ENCODE measurements around the gene SPATA4.
"Not testable (repeated sequence)": the region's sequence is repeated elsewhere in the genome, so short reads cannot be mapped to it uniquely, and the experiment has no call there.

Gene SPATA4
- total RNA-seq: 0 to 0.13 (median 0) reads per million in 9 experiments

GRCh38 chr4:176195184-176195978 is at the start of gene SPATA4:
TSS of gene SPATA4 (minus strand) at chr4:176195585. CDS start at chr4:176195562, 23 bp downstream.
- H3K4me3 Mint-ChIP-seq: peak within 1 kb of the TSS; percentile 75 to 83
- H3K9me3 Mint-ChIP-seq: peaks cover 0 to 2% of the 10 kb centered on the region in 2 donors
- peaks cover 21% of the 10 kb centered on the region in 2 donors for H3K27me3 Mint-ChIP-seq
- peak within 1 kb of the TSS; percentile 91 to 95 for H3K27ac Mint-ChIP-seq
- H3K36me3 Mint-ChIP-seq (ENCODE audit: insufficient read depth): peaks cover 11% of the 10 kb centered on the region
- H3K4me1 Mint-ChIP-seq (ENCODE audit: low read depth in 2 of 2): peaks cover 9 to 10% of the 10 kb centered on the region in 2 donors
- DNase-seq: peak; percentile 93 to 95 (median 93)
- ATAC-seq (replicated peaks): peak; percentile 91

GRCh38 chr4:176242764-176243347 is 47.5 kb upstream of the SPATA4 start:
- no peaks in the 10 kb centered on the region for H3K9me3 Mint-ChIP-seq
- peaks cover 6 to 8% of the 10 kb centered on the region in 2 donors for H3K27me3 Mint-ChIP-seq
- no peaks in the 10 kb centered on the region for H3K4me1 Mint-ChIP-seq (ENCODE audit: low read depth in 2 of 2)
- ATAC-seq (replicated peaks) (no peak), DNase-seq (no peak)
- H3K27ac Mint-ChIP-seq: no peak overlapping the region
- no peak overlapping the region for H3K4me3 Mint-ChIP-seq
- H3K36me3 Mint-ChIP-seq (ENCODE audit: insufficient read depth): no peaks in the 10 kb centered on the region

- no peaks in the 10 kb centered on the region for H3K36me3 Mint-ChIP-seq (ENCODE audit: insufficient read depth)
- H3K27ac Mint-ChIP-seq: no peak overlapping the region
- no peaks in the 10 kb centered on the region for H3K4me1 Mint-ChIP-seq (ENCODE audit: low read depth in 2 of 2)
- DNase-seq (no peak), ATAC-seq (replicated peaks) (no peak)
- H3K27me3 Mint-ChIP-seq: peaks cover 8% of the 10 kb centered on the region in 2 donors
- H3K9me3 Mint-ChIP-seq: no peaks in the 10 kb centered on the region
- no peak overlapping the region for H3K4me3 Mint-ChIP-seq
Measured at GRCh38 chr4:176241703-176242102, 46.3 kb upstream of the SPATA4 start.

- H3K36me3 Mint-ChIP-seq (ENCODE audit: insufficient read depth): no peaks in the 10 kb centered on the region
- no peak for DNase-seq
- peaks cover 9 to 18% of the 10 kb centered on the region in 2 donors for H3K27me3 Mint-ChIP-seq
- no peaks in the 10 kb centered on the region for H3K4me1 Mint-ChIP-seq (ENCODE audit: low read depth in 2 of 2)
- H3K4me3 Mint-ChIP-seq: no peak overlapping the region
- H3K27ac Mint-ChIP-seq: no peak overlapping the region
- no peak for ATAC-seq (replicated peaks)
- no peaks in the 10 kb centered on the region for H3K9me3 Mint-ChIP-seq
Measured at GRCh38 chr4:176238826-176239225, 43.4 kb upstream of the SPATA4 start.

- no peaks in the 10 kb centered on the region for H3K4me1 Mint-ChIP-seq (ENCODE audit: low read depth in 2 of 2)
- no peaks in the 10 kb centered on the region for H3K9me3 Mint-ChIP-seq
- H3K36me3 Mint-ChIP-seq (ENCODE audit: insufficient read depth): no peaks in the 10 kb centered on the region
- ATAC-seq (replicated peaks) (no peak), DNase-seq (no peak)
- H3K27me3 Mint-ChIP-seq: peaks cover 16 to 22% of the 10 kb centered on the region in 2 donors
- H3K4me3 Mint-ChIP-seq: no peak overlapping the region
- no peak overlapping the region for H3K27ac Mint-ChIP-seq
Measured at GRCh38 chr4:176238157-176238610, 42.8 kb upstream of the SPATA4 start.

- Mint-ChIP-seq H3K27me3 (peaks cover 22 to 27% of the 10 kb centered on the region in 2 donors), H3K27ac (no peak overlapping the region), H3K4me1 (ENCODE audit: low read depth in 2 of 2) (no peaks in the 10 kb centered on the region), H3K9me3 (no peaks in the 10 kb centered on the region), H3K4me3 (no peak overlapping the region), H3K36me3 (ENCODE audit: insufficient read depth) (no peaks in the 10 kb centered on the region)
- DNase-seq (no peak), ATAC-seq (replicated peaks) (no peak)
Measured at GRCh38 chr4:176236946-176237345, 41.6 kb upstream of the SPATA4 start.

- no peaks in the 10 kb centered on the region for H3K36me3 Mint-ChIP-seq (ENCODE audit: insufficient read depth)
- DNase-seq: no peak
- no peak for ATAC-seq (replicated peaks)
- peaks cover 47 to 60% of the 10 kb centered on the region in 2 donors for H3K27me3 Mint-ChIP-seq
- H3K4me1 Mint-ChIP-seq (ENCODE audit: low read depth in 2 of 2): no peaks in the 10 kb centered on the region
- no peak overlapping the region for H3K4me3 Mint-ChIP-seq
- no peaks in the 10 kb centered on the region for H3K9me3 Mint-ChIP-seq
- H3K27ac Mint-ChIP-seq: no peak overlapping the region
Measured at GRCh38 chr4:176230836-176231235, 35.5 kb upstream of the SPATA4 start.

GRCh38 chr4:176229645-176230044 is 34.3 kb upstream of the SPATA4 start:
- H3K36me3 Mint-ChIP-seq (ENCODE audit: insufficient read depth): no peaks in the 10 kb centered on the region
- no peaks in the 10 kb centered on the region for H3K4me1 Mint-ChIP-seq (ENCODE audit: low read depth in 2 of 2)
- DNase-seq (no peak), ATAC-seq (replicated peaks) (no peak)
- no peaks in the 10 kb centered on the region for H3K9me3 Mint-ChIP-seq
- no peak overlapping the region for H3K4me3 Mint-ChIP-seq
- peaks cover 48 to 65% of the 10 kb centered on the region in 2 donors for H3K27me3 Mint-ChIP-seq
- no peak overlapping the region for H3K27ac Mint-ChIP-seq

- Mint-ChIP-seq H3K9me3 (no peaks in the 10 kb centered on the region), H3K4me3 (no peak overlapping the region), H3K36me3 (ENCODE audit: insufficient read depth) (no peaks in the 10 kb centered on the region), H3K27me3 (peaks cover 36 to 46% of the 10 kb centered on the region in 2 donors), H3K4me1 (ENCODE audit: low read depth in 2 of 2) (no peaks in the 10 kb centered on the region), H3K27ac (no peak overlapping the region)
- no peak for DNase-seq
- ATAC-seq (replicated peaks): no peak
Measured at GRCh38 chr4:176226736-176227135, 31.4 kb upstream of the SPATA4 start.

- no peak overlapping the region for H3K4me3 Mint-ChIP-seq
- DNase-seq (no peak), ATAC-seq (replicated peaks) (no peak)
- H3K36me3 Mint-ChIP-seq (ENCODE audit: insufficient read depth): peaks cover 3% of the 10 kb centered on the region
- H3K27ac Mint-ChIP-seq: no peak overlapping the region
- no peaks in the 10 kb centered on the region for H3K9me3 Mint-ChIP-seq
- peaks cover 20 to 36% of the 10 kb centered on the region in 2 donors for H3K27me3 Mint-ChIP-seq
- no peaks in the 10 kb centered on the region for H3K4me1 Mint-ChIP-seq (ENCODE audit: low read depth in 2 of 2)
Measured at GRCh38 chr4:176223561-176223960, 28.2 kb upstream of the SPATA4 start.

- DNase-seq (no peak), ATAC-seq (replicated peaks) (no peak)
- Mint-ChIP-seq H3K9me3 (no peaks in the 10 kb centered on the region), H3K36me3 (ENCODE audit: insufficient read depth) (peaks cover 3% of the 10 kb centered on the region), H3K27me3 (peaks cover 14 to 25% of the 10 kb centered on the region in 2 donors), H3K4me3 (no peak overlapping the region), H3K4me1 (ENCODE audit: low read depth in 2 of 2) (no peaks in the 10 kb centered on the region), H3K27ac (no peak overlapping the region)
Measured at GRCh38 chr4:176222149-176222548, 26.8 kb upstream of the SPATA4 start.

GRCh38 chr4:176217510-176217909 is 22.1 kb upstream of the SPATA4 start:
- H3K27ac Mint-ChIP-seq: no peak overlapping the region
- peaks cover 6 to 7% of the 10 kb centered on the region in 2 donors for H3K27me3 Mint-ChIP-seq
- DNase-seq: no peak
- no peak overlapping the region for H3K4me3 Mint-ChIP-seq
- no peaks in the 10 kb centered on the region for H3K9me3 Mint-ChIP-seq
- peaks cover 3% of the 10 kb centered on the region for H3K36me3 Mint-ChIP-seq (ENCODE audit: insufficient read depth)
- ATAC-seq (replicated peaks): no peak
- H3K4me1 Mint-ChIP-seq (ENCODE audit: low read depth in 2 of 2): no peaks in the 10 kb centered on the region

GRCh38 chr4:176212351-176212750 is 17.0 kb upstream of the SPATA4 start:
- not testable (repeated sequence) for H3K4me1 Mint-ChIP-seq (ENCODE audit: low read depth in 2 of 2); H3K4me3 Mint-ChIP-seq; H3K27ac Mint-ChIP-seq; ATAC-seq (replicated peaks); H3K36me3 Mint-ChIP-seq (ENCODE audit: insufficient read depth); H3K9me3 Mint-ChIP-seq; DNase-seq
- peaks cover 16 to 34% of the 10 kb centered on the region in 2 donors for H3K27me3 Mint-ChIP-seq
